Measurements from ENCODE around the gene ZNF860.
"Not testable (repeated sequence)": the region's sequence is repeated elsewhere in the genome, so short reads cannot be mapped to it uniquely, and the experiment has no call there.

Gene ZNF860

GRCh38 chr3:31962801-31963205 lies 18.7 kb upstream of the ZNF860 start:
- DNase-seq = no peak

GRCh38 chr3:31966978-31967591 lies 14.5 kb upstream of the ZNF860 start:
- DNase-seq = no peak

- no peak for DNase-seq
Measured at GRCh38 chr3:31967592-31967991, 14.0 kb upstream of the ZNF860 start.

- DNase-seq = no peak
Measured at GRCh38 chr3:31968369-31968926, 13.1 kb upstream of the ZNF860 start.

- no peak for DNase-seq
Measured at GRCh38 chr3:31968927-31969418, 12.6 kb upstream of the ZNF860 start.

GRCh38 chr3:31971607-31972006 lies 9.9 kb upstream of the ZNF860 start:
- no peak for DNase-seq

GRCh38 chr3:31973081-31973480 lies 8.5 kb upstream of the ZNF860 start:
- no peak for DNase-seq

- no peak for DNase-seq
Measured at GRCh38 chr3:31973837-31974236, 7.7 kb upstream of the ZNF860 start.

- no peak for DNase-seq
Measured at GRCh38 chr3:31974471-31974870, 7.1 kb upstream of the ZNF860 start.

- DNase-seq = no peak
Measured at GRCh38 chr3:31974964-31975363, 6.6 kb upstream of the ZNF860 start.

- no peak for DNase-seq
Measured at GRCh38 chr3:31976302-31976701, 5.2 kb upstream of the ZNF860 start.

GRCh38 chr3:31977736-31978135 lies 3.8 kb upstream of the ZNF860 start:
- DNase-seq = no peak

- DNase-seq = no peak
Measured at GRCh38 chr3:31978553-31978952, 3.0 kb upstream of the ZNF860 start.

GRCh38 chr3:31979001-31979697 lies 2.4 kb upstream of the ZNF860 start:
- DNase-seq = no peak

- DNase-seq = peak; percentile 47
Measured at GRCh38 chr3:31980530-31981205, 882 bp upstream of the ZNF860 start.

- no peak for DNase-seq
Measured at GRCh38 chr3:31984321-31984720, 2.8 kb downstream of the ZNF860 start.

- no peak for DNase-seq
Measured at GRCh38 chr3:31985831-31986230, 4.3 kb downstream of the ZNF860 start.

GRCh38 chr3:31988271-31988670 lies 6.7 kb downstream of the ZNF860 start:
- DNase-seq = no peak

- DNase-seq = not testable (repeated sequence)
Measured at GRCh38 chr3:31992995-31993394, 11.4 kb downstream of the ZNF860 start.

GRCh38 chr3:31993843-31994242 lies 12.3 kb downstream of the ZNF860 start:
- DNase-seq = no peak

GRCh38 chr3:31995026-31995425 lies 13.5 kb downstream of the ZNF860 start:
- not testable (repeated sequence) for DNase-seq

- DNase-seq = no peak
Measured at GRCh38 chr3:31996195-31996594, 14.6 kb downstream of the ZNF860 start.

GRCh38 chr3:31997500-31997899 lies 15.9 kb downstream of the ZNF860 start:
- no peak for DNase-seq
